TTC549 (cell line): Measurements from ENCODE around the gene GRIK4.

ENCODE experiments used
- FAIRE-seq: peaks from 2 replicates; lab custom pipeline; 2012; peaks lifted over from hg19 to GRCh38; lab: Jason Lieb, UNC

Gene GRIK4

DNA sequence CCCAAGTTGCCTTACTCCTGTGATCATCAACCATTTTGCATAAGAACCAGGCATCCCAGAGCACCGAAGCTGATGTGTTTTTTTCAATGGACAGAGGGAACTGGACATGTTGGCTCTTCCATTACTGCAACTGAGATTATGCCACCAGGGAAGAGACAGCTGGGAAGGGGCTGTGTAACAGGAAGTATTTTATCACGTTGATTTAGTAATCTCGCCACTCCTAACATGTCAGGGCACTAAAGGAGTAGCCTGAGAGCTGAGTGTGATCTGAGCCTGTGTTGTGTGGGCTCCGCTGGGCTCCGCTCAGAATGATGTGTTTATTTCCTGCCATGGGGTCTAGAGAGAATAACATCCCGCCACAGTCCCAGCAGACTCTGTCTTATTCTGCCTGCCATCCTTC, 165.4 kb downstream of the GRIK4 start:
- FAIRE-seq: no peak

DNA sequence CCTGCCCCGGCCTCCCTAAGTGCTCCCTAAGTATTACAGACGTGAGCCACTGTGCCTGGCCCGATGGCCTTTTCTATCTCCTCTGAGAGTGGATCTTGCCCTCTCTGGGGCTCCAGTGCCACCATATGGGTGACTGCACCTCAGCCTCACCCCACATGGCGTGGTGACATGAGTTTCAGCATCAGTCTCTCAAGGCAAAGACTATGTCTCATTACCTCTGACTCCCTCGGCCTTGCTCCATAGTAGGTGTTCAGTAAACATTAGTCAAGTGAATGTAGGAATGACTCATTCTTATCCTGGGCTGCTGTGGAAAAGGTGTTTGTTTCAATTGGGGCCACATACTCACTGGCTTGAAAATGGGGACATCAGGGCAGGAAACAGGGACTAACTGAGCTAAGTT, 168.8 kb downstream of the GRIK4 start:
- FAIRE-seq: no peak

DNA sequence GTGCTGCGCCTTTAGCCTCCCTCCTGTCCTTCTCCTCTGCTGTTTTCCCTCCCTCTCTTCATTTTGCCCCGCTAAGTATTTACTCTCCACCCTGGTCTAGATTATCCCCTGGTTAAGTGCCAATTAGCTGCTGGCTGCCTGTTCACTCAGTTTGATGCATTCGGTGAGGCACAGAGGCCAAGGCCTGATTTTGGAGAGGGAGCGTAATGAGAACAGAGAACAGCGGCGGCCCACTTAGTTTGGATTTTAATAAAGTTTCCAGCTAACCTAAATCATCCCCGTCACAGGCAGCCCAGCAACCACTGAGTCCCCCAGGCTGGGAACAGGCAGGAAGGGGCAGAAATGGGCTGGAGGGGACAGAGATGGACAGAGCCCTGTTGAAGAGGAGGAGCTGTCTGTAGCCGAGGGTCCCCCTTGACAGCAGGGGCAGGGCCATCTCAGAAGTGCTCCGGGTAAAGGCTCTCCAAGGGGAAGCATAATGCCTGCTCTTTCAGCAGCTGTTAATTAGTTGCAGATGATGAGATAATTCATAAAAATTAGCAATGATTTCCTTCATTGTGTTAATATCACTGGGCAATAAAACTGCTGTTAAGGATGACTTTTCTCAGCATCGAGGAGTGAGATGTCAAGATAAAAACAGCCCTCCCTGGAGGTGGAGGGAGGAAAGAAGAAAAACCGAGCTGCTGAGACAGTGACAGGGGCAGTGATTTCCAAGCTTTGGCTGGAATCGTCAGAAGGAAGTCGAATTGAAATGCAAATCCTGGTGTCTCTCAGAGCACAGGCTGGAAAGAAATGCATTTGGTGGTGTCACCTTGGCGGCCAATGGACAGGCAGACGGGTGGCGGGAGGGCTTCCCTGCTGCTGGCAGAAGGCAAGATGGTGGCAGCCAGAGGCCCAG, 170.1 kb downstream of the GRIK4 start:
- no peak for FAIRE-seq

DNA sequence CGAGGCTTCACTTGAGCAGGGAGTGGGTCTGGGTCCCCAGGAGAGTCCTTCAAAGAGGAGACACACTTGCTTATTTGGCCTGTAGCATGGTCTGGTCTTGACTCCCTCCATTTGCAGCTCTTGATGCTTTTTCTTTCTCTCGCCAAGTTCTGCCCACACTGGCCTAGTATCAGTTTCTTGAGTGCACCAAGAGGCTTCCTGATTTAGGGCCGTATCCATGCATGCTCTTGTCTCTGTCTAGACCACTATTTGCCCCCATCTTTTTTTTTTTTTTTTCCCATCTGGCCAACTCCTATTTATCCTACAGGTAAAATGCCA, 170.7 kb downstream of the GRIK4 start:
- no peak for FAIRE-seq

DNA sequence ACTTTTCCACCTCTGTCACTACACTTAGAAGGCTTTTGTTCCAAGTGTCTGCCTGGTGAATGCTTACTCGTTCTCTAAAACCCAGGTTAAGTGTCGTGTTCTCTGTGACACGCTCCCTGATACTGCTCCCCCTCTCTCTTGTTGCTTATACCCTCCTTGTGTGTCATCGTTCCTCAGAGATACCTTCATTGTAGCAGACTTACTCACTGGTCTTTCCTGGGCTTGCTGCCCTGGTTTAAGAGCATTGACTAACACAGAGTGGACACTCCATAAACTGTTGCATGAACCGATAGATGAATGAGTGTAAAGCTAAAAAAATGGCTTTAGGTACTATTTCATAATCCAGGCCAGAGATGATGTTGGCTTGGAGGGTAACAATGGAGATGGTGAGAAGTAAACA, 171.3 kb downstream of the GRIK4 start:
- FAIRE-seq: no peak

DNA sequence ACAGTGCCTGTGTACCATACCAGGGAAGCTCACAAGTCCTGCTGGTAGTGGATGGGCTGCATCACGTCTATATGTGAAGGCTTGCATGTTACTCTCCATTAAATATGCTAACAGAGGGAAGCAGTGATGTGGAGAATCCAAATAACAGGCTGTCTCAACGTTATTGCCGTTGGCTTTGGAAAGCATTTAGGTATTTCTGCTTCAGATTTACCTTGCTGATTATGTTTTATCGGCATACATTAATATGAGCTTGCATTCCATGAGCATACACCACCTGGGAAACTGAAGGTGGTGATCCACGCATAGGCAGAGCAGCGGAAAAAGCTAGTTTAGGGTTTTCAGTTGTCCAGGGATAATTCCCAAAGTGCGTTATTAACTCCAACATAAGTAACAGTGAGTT, 175.0 kb downstream of the GRIK4 start:
- FAIRE-seq: no peak

DNA sequence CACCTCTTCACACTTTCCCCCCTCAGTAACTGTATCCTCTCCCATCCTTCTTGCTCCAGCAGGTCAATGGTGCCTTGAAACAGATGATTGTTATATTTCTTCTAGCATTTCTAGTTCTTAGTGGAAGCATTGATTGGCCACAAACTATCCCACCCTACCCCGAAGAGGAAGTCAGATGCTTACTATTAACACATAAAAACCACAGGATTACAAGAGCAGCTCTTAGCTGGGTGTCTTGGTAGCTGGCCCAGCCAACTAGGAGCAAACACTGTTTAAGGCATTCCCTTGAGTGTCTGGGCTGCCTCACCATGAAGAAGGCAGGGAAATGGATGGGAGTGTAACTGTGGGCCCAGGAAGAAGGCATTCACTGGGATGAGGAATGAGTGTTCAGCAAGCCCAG, 176.6 kb downstream of the GRIK4 start:
- FAIRE-seq: no peak

DNA sequence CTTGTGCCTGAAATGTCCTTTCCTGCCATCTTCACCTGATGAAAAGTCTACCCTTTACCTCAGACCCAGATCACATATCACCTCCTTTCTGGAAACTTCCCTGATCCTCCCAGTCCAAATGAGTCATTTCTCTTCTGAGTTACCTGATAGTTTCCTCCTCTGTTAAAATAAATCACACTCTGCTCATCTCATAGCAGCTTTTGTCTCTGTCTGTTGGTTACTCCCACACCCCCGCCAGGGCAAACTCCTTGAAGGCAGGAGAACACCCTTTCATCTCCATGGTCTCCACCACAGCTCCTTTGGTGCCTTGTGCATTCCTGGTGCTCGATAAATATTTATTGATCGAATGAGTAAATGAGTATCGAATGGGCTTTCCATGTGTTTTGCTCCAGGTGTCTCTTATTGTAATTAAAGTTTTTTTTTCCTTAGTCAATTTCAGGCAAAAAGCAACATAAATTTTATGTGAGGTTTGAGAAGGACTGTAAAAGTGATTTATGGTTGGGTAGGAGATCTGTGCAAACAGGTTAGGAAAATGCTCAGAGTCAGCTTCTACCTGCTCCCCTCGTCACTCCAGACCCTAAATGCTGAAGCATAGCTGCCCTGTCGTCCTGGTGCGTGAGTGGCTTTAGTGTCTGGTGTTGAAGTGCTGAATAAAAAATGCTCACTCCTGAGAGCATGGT, 178.2 kb downstream of the GRIK4 start:
- FAIRE-seq: no peak

DNA sequence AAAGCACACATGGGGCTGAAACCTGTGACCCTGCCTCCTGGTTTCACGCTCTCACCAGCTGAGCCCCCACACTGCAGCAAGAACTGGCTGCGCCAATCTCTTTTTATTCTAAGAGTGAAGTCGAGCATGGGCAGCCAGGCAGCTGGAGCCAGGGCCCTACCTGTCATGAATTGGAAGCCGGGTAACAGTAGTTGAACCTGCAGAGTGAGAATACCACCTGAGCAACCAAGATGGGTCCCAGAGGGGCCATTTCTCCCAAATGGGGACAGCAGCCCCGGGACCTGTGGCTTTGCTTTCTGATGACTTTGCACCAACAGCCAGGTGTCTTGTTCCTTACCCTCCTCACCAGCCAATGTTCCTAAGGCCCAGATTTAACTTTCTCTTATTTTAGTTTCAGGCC, 178.9 kb downstream of the GRIK4 start:
- no peak for FAIRE-seq

DNA sequence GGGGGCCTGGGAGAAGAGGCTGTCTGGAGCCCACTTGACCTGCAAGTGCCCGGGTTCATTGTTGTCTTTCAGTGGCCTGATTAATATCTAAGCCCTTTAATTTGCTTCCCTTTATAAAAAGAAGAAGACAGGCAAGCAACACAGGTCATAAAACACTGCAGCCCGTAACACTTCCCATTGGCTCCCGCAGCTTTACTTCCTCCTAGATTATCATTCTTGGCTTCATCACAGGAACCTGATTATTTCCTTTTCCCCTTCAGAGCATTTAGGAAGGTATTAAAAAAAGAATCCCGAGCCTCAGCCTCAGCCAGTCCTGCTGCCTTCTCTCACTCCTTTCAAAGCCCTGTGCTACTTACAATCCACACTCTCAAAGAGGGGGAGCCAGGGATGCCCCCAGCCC, 183.2 kb downstream of the GRIK4 start:
- no peak for FAIRE-seq

DNA sequence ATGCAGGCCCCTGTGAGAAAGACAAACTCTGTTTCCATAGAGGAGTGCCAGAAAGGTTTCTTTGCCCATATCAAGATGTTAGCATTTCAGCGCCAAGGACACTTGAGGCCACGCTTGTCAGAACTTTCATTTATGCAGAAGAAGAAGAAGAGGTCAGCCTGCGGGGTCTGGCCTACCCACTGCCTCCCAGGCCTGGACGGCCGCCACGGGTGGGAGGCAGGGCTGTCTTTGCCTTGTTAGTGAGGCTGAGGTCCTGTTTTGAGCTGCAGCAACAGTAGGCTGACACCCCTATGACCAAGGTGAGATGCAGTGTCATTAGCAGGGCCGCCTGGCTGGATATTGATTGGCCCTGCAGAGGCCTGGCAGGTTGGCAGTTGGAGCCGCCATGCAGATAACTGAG, 183.9 kb downstream of the GRIK4 start:
- FAIRE-seq: no peak

DNA sequence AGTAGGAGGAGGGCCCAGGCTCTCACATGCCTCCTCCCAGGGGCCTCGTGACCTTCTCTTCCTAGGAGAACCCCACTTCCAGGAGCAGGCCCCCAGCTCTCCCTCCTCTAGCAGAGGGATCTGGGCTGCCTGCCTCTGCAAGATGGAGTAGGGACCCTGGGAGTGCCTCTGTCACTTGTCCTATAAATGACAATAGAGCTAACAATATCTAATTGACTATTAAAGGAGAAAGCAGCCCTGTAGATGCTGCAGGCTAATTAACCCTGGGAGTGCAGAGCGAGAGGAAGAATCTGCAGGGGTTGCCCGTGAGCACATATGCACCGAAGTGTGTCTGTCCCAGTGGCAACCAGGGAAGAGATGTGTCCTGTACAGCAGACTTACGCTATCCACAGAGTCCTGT, 184.4 kb downstream of the GRIK4 start:
- no peak for FAIRE-seq

DNA sequence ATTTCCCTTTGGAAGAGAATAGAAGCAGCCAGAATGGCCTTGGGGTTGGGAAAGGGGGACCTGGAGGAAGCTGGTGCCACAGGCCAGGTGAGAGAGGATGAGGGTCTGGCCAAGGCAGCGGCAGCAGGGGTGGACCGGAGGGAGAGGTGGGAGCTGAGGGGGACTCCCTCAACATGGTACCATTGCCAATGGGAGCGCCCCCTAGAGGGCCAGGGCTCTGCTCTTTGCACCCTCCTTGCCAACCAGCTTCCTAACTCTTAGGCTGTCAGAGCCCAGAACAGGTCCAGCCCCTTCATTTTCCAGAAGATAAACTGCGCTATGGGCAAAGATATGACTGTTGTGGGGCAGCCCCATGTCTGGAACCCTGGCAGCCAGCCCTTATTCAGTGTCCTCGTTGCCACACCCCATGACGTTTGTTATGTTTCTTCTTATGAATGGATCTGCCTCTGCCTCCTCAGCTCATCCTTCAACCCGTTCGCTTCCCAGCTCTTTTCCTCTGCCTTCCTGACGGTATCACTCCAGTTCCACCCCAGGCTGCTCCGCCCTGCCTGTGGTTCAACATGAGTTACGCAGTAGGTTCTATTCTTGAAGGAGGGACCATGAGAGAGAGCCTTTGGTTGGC, 185.2 kb downstream of the GRIK4 start:
- no peak for FAIRE-seq

DNA sequence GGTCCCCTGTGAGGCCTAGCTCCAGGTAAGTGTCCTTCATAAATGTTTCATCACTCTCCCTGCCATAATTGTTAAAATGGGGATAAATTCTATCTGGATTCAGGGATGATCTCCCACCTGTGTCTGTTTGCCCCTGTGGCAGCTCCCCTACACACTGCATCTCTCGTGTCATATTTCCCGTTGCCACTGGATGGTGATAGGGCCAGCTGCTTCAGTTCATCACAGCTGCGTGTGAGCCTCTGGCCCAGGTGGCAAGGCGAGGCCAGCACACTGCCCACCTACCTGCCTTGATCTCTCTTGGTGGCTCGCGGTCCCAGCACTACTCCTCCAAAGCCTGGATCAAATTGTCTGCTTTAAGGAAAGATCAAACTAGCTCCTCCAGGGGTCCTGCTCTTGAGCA, 187.4 kb downstream of the GRIK4 start:
- FAIRE-seq: no peak

DNA sequence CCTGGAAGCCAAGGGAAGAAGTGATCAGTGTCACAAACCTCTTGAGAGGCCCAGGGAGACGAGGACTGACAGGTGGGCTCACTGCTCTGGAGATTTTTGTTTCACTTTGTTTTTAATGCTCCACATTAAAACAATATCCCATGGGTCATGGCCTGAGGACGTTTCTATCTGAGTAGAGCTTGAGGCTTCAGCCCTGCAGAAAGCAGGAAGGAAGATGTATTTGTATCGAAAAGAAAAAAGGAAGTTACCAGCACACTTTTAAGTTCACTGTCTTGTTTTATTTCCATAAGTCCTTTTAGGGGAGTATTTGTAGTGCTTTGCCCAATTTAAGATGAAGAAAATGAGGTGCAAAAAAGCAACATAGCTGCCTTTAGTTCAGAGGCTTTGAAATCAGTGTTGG, 191.1 kb downstream of the GRIK4 start:
- FAIRE-seq: no peak

DNA sequence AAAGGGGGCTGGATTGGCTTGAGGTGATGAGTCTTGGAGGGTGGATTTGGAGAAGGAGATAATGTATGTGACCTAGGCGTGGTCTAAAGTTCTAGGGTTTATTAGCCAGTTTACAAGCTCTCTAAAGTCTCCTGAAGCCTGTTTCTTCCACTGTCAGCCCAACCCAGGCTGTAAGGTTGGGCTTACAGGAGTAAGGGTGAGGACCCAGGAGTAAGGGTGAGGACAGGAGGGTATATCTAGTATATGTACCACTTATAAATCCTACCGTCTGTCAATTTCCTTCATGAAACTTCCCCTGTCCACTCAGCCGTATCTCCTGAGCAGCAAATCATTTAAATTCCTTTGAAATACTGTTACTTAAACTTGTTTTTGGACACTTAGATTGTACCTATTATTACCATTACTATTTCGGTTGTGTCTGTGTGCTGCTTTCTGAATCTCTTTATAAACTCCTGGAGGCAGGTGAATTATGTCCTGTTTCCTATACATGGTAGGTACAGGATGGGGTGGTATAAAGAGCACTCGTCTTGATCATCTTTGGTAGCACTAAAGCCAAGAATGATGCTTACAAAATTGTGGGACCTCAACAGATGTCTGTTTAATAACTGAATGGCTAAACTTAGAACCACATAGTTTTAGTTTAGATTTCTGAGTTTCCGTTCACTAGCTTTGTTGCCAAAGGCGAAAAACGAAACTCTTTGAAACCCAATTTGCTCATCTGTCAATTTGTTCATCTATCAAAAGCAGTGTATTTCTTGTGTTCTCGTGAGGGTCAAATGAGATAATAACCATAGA, 192.0 kb downstream of the GRIK4 start:
- FAIRE-seq: no peak

DNA sequence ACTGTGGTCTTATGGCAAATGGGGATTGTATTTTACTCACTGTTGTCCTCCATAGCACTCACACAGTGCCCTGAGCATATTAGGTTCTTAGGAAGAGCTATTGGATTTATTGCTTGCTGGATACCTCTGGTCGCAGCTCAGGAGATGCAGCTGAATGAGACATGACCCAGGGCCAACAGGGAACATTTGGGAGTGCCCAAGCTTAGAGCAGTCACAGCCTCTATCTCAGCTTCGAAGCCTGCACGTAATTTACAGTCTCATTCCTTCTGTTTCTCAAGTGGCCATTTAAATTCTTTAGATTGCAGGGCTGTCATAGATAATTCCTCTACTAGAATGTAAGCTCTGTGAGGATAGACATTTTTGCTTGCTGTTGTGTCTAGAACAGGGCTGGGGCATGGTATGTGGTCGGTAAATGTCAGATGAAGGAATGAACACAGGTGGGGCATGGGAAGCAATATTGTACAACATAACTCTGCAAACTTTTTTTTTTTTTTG, 192.8 kb downstream of the GRIK4 start:
- no peak for FAIRE-seq

DNA sequence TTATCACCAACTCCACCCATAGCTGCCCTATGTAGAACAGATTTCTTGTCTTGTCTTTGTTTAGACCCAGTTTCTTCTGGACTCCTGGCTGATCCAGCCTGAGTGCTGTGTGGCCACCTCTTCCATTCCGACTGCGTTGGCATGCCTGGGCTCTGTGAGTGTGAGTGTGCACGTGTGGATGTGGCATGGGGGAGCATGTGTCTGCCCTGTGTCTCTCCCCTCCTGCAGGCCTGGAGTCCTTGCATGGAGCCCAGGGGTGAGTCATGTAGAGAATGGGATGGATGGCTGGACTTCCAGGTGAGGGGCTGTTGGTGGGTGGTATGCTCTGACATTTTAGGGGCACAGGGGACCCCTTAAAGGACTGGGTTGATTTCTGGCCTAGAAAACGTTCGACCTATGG, 194.7 kb downstream of the GRIK4 start:
- no peak for FAIRE-seq

DNA sequence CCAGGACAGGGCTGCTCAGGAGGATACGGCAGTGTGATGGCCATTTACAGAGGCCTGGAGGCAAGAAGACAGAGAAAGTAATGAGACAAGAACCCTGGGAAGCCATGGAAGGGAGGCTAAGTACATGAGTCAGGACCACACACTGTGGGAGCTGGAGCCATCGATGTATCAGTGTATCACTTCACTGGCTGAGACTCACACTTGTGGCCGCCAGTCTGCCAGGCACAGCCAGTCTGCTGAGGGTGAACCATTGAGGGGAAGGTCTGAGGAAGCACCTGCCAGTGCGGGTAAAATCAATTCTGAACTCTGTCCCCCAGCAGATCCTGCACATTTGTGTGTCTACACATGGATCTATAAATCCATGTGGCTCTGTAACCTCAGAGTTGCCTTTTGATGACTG, 195.6 kb downstream of the GRIK4 start:
- no peak for FAIRE-seq

DNA sequence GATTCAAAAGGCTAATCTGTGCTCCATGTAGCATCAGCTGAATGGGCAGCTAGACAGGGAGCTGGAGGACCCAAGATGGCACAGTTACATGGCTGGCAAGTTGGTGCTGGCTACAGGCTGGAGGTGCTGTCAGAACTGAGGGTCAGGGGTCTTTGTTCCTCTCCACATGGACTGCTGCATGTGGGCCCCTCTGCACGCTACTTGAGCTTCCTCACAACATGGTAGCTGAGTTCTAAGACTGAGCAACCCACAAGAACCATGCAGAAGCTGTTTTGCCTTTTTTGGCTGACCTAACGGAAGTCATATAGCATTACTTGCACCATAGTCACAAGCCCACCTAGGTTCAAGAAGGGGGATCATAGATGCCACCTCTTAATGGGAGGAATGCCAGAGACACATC, 196.1 kb downstream of the GRIK4 start:
- no peak for FAIRE-seq

DNA sequence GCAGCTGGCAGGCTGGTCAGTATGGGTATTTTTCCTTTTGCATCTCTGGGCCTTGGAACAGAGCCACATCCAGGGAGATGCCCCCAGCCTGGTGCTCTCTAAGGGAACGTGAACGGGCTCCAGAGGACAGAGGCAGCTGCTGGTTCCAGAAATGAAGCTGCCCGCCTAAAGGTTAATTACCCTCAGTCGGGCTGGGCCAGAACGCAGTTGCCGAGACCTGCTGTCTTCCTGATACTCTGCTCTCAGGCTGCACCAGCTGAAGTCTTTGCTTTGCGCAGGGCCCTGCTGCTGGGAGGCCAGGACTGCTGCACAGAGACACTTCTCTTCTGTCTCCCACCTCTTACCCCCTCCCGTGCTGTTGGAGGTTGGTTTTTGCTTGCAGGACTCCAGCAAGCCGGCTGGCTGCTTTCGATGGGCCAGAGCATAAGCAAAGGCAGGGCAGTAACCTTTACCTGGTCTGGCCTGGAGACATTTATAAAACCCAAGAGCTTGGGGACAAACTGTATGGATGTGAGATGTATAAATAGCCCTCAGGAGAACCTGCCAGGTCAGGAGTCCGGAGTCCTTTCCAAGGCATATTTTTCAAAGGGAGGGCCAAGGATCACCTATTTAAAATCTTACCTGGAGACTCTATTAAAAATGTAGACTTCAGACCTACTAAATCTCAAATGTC, 197.1 kb downstream of the GRIK4 start:
- FAIRE-seq: no peak

DNA sequence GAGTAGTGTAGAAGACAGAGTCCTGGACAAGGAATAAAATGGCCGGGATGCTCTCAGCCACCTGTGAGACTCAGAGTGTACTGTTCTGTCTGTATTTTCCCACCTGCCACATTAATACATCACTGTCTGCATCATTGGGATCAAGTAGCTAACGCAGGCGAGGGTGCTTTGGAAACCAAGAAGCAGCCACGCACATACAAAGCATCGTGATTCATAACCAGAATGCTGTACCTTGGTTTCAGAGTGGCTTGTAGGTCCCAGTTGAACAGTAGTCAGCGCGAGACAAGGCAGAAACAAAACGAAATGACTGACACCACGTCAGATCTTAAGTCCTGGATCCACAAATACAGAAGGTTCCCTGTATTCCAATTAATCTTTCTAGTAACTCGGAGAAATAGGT, 198.3 kb downstream of the GRIK4 start:
- no peak for FAIRE-seq
